Lower lobe of right lung (tissue), 2 donors: Measurements from ENCODE around the gene DLX1. TPM values are rescaled to one million over a fixed set of nuclear protein-coding genes. Genes with fewer than 3 reads are reported as not detected.
A peak's percentile ranks its signal among the peaks of the same experiment; 100 is the strongest.
"Not testable (repeated sequence)": the region's sequence is repeated elsewhere in the genome, so short reads cannot be mapped to it uniquely, and the experiment has no call there.

Source experiments
- ATAC-seq, 2 donors: fragments of 200-7000 bp; cut with Tn5 transposase; one replicate each; pipeline ENCODE4 v1.9.1; 2020 to 2022; ENCODE audit warnings: mild to moderate bottlenecking in 2 of 2, moderate library complexity in 2 of 2
- DNase-seq: peaks from one replicate; pipeline ENCODE4 v3.0.0-alpha.2; 2020
- H3K27ac ChIP-seq: fragments of 200-600 bp; one replicate; pipeline ENCODE4 v1.8.0; 2022
- H3K27me3 ChIP-seq: fragments of 200-600 bp; one replicate; pipeline ENCODE4 v1.8.0; 2022; ENCODE audit warnings: low read depth
- H3K36me3 ChIP-seq: fragments of 200-600 bp; one replicate; pipeline ENCODE4 v1.8.0; 2022; ENCODE audit warnings: mild to moderate bottlenecking
- H3K4me1 ChIP-seq: fragments of 200-600 bp; one replicate; pipeline ENCODE4 v1.8.0; 2022
- H3K4me3 ChIP-seq: fragments of 200-600 bp; one replicate; pipeline ENCODE4 v1.8.0; 2022; ENCODE audit warnings: mild to moderate bottlenecking
- H3K9me3 ChIP-seq: fragments of 200-600 bp; one replicate; pipeline ENCODE4 v1.8.0; 2022
- intact Hi-C: fragments of 100-400 bp; cut with DNase I; formaldehyde crosslinking; loops from one replicate; pipeline ENCODE4 v1.11.0; 2022
- total RNA-seq: library from RNA; stranded (reverse); fragmentation: NEBNext Ultra II Directional; extraction: Animal tissue kit (Norgen Biotek cat#: 25700); gene quantifications from one replicate; pipeline ENCODE4 v1.2.1, GENCODE V29; 2021
- TF ChIP-seq, protein P1 (sequence below): fragments of 200-600 bp; IDR thresholded peaks from one replicate; pipeline ENCODE4 v1.8.0; 2022; ENCODE audit warnings: antibody characterized with exemption, mild to moderate bottlenecking
- donor health status: DM: no; HTN: yes; CAD: no; lungs with severe emphysema.

DLX1 gene
- total RNA-seq, 1 donor from 2014 or later: not detected

DNA sequence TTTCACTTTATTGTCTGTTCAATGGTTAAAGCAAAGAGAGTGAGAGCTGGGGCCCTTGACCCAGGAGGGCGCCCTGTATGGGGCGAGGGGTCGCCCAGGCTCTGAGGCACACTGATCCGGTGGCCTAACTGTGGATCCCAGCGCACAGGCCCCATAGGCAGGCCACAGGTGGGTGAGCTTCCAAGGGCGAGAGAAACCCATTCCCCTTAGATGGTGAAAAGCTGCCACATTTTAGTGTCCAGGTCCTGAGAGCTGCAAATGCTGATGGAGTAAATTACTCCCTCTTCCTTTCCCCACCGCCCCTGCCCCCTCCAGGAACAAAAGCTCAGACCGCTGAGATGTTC is 23.3 kb downstream of the DLX1 start:
- H3K9me3 ChIP-seq: no peaks in the 10 kb centered on the region
- peaks cover 32% of the 10 kb centered on the region for H3K4me1 ChIP-seq
- no peak for DNase-seq
- H3K36me3 ChIP-seq: no peaks in the 10 kb centered on the region
- TF ChIP-seq, protein P1, sequence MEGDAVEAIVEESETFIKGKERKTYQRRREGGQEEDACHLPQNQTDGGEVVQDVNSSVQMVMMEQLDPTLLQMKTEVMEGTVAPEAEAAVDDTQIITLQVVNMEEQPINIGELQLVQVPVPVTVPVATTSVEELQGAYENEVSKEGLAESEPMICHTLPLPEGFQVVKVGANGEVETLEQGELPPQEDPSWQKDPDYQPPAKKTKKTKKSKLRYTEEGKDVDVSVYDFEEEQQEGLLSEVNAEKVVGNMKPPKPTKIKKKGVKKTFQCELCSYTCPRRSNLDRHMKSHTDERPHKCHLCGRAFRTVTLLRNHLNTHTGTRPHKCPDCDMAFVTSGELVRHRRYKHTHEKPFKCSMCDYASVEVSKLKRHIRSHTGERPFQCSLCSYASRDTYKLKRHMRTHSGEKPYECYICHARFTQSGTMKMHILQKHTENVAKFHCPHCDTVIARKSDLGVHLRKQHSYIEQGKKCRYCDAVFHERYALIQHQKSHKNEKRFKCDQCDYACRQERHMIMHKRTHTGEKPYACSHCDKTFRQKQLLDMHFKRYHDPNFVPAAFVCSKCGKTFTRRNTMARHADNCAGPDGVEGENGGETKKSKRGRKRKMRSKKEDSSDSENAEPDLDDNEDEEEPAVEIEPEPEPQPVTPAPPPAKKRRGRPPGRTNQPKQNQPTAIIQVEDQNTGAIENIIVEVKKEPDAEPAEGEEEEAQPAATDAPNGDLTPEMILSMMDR: no peak
- H3K4me3 ChIP-seq: no peak overlapping the region
- peaks cover 84% of the 10 kb centered on the region for H3K27me3 ChIP-seq
- no peak overlapping the region for H3K27ac ChIP-seq
- intact Hi-C loops: loop anchor here (10.0 kb wide), 1 partner anchor 294 kb away; no protein-coding TSS in a partner anchor
- no peak for ATAC-seq

DNA sequence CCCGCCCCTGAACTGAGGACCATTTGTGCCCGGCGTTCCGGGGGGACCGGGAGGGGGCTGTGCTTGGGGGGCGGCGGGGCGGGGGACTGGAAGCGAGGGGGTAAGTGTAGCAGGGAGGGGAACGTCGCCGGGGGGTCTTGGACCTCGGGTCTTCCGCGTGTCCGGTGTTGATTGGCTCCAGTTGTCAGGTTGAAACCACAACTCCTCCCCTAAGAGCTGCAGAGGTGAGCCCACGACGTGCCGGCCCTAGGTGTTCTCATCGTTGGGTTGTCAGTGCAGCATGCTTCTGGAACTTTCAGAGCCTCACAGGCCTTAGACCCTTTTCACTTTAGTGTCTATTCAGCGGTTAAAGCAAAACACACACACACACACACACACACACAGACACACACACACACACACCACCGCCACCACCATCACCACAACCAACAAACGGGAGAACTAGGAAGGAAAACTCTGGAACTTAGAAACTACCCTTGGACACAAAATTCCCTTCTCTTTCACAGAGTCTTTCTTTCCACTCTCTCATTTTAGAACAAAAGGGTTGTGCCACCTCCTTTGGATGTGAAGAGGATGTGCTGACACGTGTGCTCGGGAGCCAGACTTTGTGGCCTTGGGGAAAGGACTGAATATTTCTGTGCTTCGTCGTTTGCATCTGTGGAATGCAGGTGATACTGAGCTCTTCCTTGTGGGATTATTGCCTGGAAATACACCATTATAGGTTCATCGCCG is 24.1 kb downstream of the DLX1 start:
- H3K27ac ChIP-seq: no peak overlapping the region
- DNase-seq (no peak), ATAC-seq (no peak)
- peaks cover 75% of the 10 kb centered on the region for H3K27me3 ChIP-seq
- no peaks in the 10 kb centered on the region for H3K9me3 ChIP-seq
- no peak overlapping the region for H3K4me3 ChIP-seq
- intact Hi-C loops: loop anchor here (10.0 kb wide), 1 partner anchor 295 kb away; no protein-coding TSS in a partner anchor
- no peaks in the 10 kb centered on the region for H3K36me3 ChIP-seq
- peaks cover 23% of the 10 kb centered on the region for H3K4me1 ChIP-seq
- TF ChIP-seq, protein P1: no peak

DNA sequence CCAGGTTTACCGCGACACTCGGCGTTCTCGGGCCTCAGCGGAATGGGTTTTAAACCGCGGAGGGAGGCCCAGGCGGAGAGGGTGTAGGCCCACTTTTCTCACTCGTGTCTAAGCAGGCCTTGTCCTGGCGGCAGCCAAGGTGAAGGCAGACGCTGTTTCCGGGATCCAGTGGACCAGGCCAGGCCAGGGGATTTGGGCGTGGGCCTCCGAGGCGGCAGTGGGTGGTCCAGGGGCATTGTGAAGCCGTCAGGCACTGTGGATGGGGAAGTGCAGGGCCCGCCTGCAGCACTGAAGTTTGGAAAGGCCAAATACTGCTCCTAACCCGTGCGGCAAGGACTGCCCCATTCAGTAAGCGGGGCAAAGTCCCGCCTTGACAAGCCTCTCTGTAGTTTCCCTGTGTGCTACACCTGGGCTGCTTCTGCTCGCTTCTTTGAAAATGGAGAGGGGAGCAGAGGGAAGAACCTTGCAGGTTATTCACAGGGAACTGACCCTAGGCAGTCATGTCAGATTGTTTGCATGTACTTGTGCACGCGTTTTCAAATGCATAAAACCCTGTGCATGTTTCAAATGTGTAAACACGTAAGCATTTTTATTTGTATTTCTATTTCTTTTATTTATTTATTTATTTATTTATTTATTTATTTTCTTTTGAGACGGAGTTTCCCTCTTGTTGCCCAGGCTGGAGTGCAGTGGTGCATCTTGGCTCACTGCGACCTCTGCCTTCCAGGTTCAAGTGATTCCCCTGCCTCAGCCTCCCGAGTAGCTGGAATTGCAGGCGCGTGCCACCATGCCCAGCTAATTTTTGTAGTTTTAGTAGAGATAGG is 24.9 kb downstream of the DLX1 start:
- Histone ChIP-seq H3K4me3 (no peak overlapping the region), H3K27ac (no peak overlapping the region), H3K27me3 (peaks cover 67% of the 10 kb centered on the region), H3K36me3 (no peaks in the 10 kb centered on the region), H3K9me3 (no peaks in the 10 kb centered on the region), H3K4me1 (peaks cover 23% of the 10 kb centered on the region)
- DNase-seq (no peak), ATAC-seq (peak in 1 of 2 donors; percentile 24)
- intact Hi-C loops: loop anchor here (10.0 kb wide), 1 partner anchor 295 kb away; no protein-coding TSS in a partner anchor
- TF ChIP-seq, protein P1: no peak

DNA sequence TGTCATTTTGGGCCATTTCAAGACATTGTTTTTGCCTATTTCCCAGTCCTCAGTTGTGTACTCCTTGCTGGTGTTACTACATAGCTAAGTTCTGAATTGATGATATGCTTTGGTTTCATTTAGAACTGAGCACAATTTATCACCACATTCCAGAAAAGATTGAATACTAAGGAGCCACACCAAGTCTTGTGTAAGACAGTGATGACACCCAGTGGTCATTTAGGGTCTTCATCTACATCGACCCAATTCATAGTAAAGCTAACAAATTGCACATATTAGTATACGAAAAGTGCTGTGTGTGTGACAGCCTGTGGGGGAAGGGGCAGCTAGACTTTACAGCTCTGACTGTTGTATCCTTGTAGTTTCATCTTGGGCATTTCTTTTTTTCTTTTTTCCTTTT is 28.3 kb downstream of the DLX1 start:
- no peaks in the 10 kb centered on the region for H3K36me3 ChIP-seq
- peaks cover 33% of the 10 kb centered on the region for H3K27me3 ChIP-seq
- H3K4me1 ChIP-seq: no peaks in the 10 kb centered on the region
- DNase-seq: no peak
- TF ChIP-seq, protein P1: peak; percentile 27
- intact Hi-C loops: no loop called here
- no peaks in the 10 kb centered on the region for H3K9me3 ChIP-seq
- no peak for ATAC-seq
- no peak overlapping the region for H3K27ac ChIP-seq
- H3K4me3 ChIP-seq: no peak overlapping the region

DNA sequence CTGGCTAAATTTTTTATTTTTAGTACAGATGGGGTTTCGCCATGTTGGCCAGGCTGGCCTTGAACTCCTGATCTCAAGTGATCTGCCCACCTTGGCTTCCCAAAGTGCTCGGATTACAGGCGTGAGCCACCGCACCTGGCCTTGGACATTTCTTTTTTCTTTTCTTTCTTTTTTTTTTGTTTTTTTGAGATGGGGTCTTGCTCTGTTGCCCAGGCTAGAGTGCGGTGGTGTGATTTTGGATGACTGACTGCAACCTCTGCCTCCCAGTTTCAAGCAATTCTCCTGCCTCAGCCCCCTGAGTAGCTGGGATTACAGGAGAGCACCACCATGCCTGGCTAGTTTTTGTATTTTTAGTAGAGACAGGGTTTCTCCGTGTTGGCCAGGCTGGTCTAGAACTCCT is 28.9 kb downstream of the DLX1 start:
- H3K4me1 ChIP-seq, H3K36me3 ChIP-seq, H3K27ac ChIP-seq, H3K9me3 ChIP-seq, H3K4me3 ChIP-seq, DNase-seq, ATAC-seq, intact Hi-C loops: not testable (repeated sequence)
- H3K27me3 ChIP-seq: peaks cover 27% of the 10 kb centered on the region

DNA sequence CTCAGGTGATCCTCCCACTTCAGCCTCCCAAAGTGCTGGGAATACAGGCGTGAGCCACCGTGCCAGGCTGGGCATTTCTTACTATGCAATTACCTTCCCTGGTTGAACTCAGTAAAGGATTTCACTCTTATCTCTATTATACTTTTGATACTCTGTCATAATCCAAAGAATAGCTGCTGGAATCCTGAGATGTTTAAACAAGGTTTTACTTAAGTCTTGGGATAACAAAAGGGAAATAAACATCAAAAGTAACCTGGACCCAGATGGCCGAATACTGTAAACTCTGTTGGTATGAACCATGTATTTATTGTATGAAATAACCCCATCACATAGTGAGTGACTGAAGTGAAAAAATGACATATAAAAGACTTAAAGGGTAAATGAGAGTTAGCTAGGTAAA is 29.3 kb downstream of the DLX1 start:
- DNase-seq (no peak), ATAC-seq (no peak)
- Histone ChIP-seq H3K4me3 (no peak overlapping the region), H3K27me3 (peaks cover 25% of the 10 kb centered on the region), H3K27ac (no peak overlapping the region), H3K36me3 (no peaks in the 10 kb centered on the region), H3K9me3 (no peaks in the 10 kb centered on the region), H3K4me1 (no peaks in the 10 kb centered on the region)
- TF ChIP-seq, protein P1: no peak
- intact Hi-C loops: no loop called here
